H54 (cell line): ENCODE results near the gene PREP.
"Not testable (repeated sequence)": the region's sequence is repeated elsewhere in the genome, so short reads cannot be mapped to it uniquely, and the experiment has no call there.

Experiments
- DNase-seq: peaks from one replicate; pipeline ENCODE4 v3.0.0; 2011; ENCODE audit warnings: low spot score, mixed read lengths; ENCODE audit not compliant: insufficient read length
- FAIRE-seq: peaks from 3 replicates; lab custom pipeline; 2011; peaks lifted over from hg19 to GRCh38; lab: Jason Lieb, UNC
- POLR2A ChIP-seq: IDR thresholded peaks from 2 replicates; pipeline ENCODE4 v1.6.1; 2011; ENCODE audit warnings: low read depth, mild to moderate bottlenecking, low read length

Gene PREP

DNA sequence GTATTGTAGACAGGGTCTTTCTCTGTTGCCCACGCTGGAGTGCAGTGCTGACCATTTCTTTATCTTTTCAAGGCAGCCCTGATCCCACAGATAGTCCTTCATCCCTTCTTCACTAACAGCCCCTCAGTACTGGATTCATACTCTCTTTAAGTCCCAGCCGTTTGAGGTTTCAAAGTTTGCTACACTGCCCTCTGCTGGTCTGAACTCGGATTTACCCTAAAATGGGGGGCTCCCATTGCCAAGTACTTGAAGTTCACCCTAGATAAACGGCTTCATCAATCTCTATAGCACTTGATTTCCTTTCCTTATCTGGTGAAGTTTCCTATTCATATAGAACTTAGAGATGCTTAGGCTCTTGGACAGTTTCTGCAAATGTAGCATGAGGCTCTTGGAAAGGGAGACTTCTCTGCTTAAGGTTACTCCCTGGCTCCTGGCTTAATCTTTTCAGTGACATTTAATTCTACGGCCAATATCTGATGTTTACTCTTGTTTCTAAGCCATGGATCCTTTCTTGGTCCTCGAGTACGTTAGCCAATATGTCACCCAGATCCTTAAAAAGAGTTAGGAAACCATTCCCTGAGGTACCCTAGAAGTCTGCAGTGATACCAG, 21.4 kb upstream of the PREP start:
- FAIRE-seq: no peak
- no peak for DNase-seq
- TF ChIP-seq POLR2A: no peak

DNA sequence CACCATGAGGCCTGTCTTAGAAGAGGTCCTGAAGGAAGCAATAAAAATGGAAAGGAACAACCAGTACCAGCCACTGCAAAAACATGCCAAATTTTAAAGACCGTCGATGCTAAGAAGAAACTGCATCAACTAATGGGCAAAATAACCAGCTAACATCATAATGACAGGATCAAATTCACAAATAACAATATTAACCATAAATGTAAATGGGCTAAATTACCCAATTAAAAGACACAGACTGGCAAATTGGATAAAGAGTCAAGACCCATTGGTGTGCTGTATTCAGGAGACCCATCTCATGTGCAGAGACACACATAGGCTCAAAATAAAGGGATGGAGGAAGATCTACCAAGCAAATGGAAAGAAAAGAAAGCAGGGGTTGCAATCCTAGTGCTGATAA, 14.1 kb upstream of the PREP start:
- not testable (repeated sequence) for FAIRE-seq

DNA sequence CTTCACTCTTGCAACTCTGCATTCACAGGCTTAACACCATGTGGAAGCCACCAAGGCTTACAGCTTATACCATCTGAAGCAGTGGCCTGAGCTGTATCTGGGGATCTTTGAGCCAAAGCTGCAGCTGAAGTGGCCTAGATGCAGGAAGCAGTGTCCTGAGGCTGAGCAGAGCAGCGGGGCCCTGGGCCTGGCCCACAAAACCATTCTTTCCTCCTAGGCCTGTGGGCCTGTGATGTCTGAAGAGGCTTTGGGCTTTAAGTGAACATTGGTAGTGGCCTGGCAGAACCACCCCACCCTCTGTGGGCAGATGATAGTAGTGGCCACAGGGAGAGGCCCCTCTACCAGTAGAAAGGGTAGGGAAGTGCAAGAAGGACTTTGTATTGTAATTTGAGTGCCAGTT, 6.9 kb upstream of the PREP start:
- FAIRE-seq: no peak
- no peak for TF ChIP-seq POLR2A
- no peak for DNase-seq

More for the DNA sequence above, 14.1 kb upstream of the PREP start:
- not testable (repeated sequence) for DNase-seq

DNA sequence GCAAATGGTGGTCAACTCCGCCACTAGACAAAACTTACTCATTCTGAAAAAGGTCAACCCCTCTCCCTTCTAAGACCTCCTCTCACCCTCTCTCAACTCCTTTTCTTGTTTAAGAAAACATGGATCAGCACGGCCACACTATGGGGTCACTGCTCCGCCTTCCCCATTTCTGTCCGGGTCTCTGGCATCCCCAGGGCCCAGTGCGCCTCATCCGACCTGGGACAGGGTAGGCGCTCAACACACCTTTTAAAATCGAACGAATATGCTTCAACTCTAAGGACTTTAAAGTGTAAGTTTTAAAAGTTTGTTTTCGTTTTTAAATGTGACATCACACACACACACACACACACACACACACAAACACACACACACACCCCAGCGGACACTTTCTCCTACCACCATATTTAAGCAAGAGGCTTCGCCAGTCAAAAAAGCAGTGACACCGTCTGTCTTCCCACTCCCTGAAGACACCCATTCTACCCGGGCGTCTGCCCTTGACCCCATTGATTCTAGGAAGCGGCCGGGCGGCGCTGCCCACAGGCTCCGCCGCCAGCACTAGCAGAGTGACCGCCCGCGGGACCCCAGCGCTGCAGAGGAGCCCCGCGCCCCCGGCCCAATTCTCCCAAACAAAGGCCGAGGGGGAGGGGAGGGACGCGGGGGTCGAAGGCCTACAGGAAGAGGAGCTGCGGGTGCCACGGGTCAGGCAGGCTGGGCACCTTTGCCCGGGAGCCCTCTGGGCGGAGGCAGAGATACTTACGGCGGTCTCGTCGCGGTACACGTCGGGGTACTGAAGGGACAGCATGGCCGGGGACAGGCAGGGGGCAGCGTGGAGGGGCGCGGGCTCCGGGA, 568 bp downstream of the PREP start:
- no peak for FAIRE-seq
- DNase-seq: no peak
- no peak for TF ChIP-seq POLR2A

DNA sequence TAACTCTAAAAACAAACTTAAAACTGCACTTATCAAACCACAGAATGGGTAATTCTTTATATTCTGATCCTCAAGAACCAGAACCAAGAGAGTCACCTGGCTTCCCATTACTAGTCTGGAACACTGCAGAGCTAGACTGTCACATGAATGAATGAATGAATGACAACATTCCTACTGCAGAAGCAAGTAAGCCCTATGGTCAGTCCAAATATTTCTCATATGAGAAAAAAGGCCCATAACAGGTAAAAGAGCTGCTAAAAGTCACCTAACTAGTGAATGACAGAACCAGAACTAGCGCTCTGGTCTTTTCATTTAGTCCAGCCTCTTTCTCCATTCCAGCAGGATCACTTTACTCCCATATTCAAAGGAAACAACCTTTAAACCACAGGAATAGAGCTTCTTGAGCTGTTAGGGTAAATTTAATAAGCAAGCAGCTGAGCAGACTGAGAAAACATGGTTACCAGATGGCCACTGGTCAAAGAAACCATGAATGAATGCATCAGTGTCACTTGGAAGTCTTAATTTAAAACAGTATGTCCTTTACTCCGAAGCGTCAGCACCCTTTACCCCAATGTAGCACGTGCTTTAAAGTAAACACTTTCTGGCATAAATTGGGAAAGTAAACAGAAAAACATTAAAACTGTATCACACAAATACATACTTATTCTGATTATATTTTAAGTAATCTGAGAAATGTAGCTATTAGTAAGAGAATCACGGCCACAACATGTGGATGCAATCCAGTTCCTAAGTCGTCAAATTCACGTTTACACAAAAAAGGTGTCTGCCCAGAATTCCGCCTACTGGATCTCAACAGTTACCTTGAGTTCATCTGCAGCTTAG, 1.4 kb downstream of the PREP start:
- no peak for TF ChIP-seq POLR2A
- FAIRE-seq (no peak), DNase-seq (no peak)

DNA sequence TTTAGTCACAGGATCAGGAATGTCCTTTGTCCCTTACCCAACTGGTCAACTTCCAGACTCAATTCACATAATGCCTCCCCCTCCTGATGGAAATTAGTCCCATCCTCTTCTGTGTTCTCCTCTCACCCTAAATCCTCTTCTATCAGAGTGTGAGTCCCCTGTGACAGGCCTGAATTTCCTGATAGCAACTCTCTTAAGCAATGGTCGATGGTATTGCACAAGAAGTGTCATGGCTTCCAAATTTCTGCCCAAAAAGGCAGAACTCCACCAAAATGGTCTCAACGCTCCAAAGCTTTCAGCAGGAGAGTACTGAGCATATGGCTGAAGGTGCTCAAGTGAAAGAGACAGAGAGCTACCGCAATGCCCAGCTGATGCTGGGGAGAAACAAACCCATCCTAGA, 2.4 kb downstream of the PREP start:
- no peak for DNase-seq
- TF ChIP-seq POLR2A: no peak
- FAIRE-seq: no peak

DNA sequence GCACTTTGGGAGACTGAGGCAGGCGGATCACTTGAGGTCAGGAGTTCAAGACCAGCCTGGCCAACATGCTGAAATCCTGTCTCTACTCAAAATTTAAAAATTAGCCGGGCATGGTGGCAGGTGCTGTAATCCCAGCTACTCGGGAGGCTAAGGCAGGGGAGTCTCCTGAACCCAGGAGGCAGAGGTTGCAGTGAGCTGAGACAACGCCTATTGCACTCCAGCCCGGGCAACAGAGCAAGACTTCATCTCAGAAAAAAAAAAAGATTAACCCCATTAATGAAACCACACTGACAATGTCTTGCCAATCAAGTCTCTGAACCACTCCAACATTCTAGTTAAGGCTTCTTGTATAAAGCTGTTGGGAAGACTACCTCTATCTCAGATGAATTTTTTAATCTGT, 4.0 kb downstream of the PREP start:
- DNase-seq (no peak), FAIRE-seq (no peak)
- TF ChIP-seq POLR2A: no peak

DNA sequence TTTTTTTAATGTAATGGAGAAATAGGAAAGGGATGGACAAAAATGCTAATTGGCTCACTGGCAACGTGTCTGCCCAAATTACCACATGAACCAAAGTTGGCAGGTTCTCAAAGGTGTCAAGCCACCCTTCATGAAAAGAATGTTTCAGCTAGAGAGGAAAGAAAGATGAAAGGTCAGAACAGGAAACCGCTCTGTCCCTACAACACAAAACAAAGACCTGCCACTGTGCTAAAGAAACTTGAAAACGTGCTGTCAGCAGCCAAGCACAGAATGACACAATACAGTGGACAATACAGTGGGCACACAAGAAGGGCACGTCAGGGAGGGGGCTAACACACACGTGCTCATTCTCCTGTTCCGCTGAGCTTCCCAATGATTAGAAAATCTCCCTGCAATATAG, 4.9 kb downstream of the PREP start:
- DNase-seq (no peak), FAIRE-seq (no peak)

DNA sequence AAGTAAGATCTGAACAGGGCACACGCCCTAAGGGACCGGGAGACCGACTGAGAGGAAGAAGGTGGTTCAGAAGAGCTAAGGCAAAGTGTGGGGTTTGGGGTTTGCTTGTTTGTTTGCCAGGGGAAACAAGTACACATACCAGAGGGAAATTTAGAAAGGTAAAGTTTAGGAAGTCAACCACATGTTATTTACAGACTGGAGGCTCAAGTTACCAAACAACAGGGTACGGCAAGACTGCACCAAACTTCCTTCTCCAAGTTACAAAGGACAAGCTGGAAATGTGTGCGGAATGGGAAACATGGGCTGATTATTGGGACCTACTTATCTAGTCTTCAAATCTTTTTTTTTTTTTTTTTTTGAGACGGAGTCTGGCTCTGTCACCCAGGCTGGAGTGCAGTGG, 11.2 kb downstream of the PREP start:
- TF ChIP-seq POLR2A: no peak
- FAIRE-seq (no peak), DNase-seq (no peak)

More for the DNA sequence above, 4.9 kb downstream of the PREP start:
- TF ChIP-seq POLR2A: no peak

DNA sequence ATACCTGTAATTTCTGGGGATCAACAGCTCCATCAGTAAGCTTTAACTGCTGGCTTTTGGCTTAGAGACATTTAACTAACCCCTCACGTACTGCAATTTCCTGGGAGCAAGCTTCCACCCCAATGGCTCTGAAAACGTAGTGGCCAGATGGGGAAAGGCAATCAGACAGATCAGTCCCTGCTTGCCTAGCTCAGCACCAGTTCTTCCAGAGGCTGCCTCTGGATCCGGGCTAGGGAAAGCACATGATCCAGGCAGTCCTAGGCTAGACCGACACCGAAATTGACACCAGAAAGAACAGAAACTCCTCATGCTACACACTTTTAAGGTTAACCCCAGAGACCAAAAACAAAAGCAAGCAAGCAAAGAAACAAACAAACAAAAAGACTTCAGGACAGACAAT, 13.3 kb downstream of the PREP start:
- FAIRE-seq (no peak), DNase-seq (no peak)
- no peak for TF ChIP-seq POLR2A

DNA sequence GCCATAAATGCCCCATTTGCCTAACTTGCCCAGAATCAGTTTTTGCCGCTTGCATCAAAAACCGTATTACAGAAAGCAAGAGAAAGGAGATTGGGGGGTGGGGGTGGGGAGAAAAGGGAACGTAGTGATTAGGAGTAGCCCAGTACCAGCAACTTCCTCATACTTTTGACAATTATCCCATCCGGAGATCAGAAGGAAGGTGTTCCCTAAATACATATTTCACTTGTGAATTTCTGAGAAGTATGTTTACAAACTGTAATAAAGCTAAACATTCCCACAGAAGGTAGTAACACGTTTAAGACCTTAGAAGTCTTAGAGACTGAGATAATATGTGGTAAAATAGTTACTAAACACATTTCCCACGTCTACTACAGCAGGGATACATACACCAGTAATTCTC, 14.5 kb downstream of the PREP start:
- FAIRE-seq (no peak), DNase-seq (no peak)
- no peak for TF ChIP-seq POLR2A

DNA sequence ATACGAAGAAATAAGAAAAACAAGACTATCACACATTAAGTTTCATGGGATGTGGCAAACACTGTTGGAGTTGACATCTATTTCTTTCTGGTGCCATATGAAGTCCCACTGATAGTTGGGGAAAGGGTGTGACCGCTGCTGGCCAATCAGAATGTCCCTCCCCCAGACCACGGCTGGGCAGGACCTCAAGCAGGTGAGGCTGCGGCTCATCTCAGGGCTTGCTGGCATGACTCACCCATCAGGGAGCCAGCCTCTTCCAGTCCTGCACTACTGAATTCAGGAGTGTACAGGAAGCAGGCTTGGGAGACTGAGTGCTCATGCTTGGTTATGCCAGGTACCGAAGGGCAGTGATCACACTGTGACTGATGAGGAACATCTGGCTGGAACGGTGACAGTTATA, 18.9 kb downstream of the PREP start:
- FAIRE-seq (no peak), DNase-seq (no peak)

DNA sequence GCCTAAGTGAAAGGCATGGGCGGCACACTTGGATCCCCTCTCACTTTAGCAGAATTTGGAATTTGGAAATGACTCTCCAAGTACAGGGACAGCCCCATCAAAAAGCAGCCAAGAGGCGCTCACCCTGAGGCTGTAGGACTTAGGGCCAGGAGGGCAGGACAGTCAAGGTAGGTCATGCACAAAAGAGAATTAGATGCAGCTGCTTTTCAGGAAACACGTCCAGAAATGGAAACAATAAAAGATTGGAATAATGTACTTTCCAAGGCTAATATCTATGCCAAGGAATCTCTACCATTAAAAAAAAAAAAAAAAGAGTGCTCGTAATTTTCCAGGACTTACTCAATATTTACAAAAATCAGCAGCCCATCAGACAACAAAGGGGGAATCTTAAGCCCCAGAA, 19.9 kb downstream of the PREP start:
- DNase-seq: no peak
- no peak for TF ChIP-seq POLR2A
- no peak for FAIRE-seq

More for the DNA sequence above, 18.9 kb downstream of the PREP start:
- TF ChIP-seq POLR2A: no peak

DNA sequence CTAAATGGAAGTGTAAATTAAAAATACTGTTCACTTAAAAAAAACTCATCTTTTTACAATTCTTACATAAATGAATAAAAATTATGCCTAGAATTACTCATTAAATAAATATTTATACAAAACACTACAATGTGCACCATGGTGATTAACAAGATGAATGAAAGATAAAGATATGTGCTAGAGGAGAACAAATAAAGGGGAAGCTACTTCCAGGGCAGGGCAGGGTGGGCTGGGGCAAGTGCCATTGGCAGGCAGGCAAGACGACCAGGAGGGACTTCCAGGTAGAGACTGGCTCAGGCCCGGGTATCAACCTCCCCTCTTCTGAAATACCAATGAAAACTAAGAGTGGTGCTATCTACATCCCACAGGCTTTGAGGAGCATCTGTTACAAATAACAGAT, 20.4 kb downstream of the PREP start:
- no peak for TF ChIP-seq POLR2A
- FAIRE-seq: no peak
- DNase-seq: no peak
